PC-9 (cell line): ENCODE results near the gene PURB. TPM values are rescaled to one million over a fixed set of nuclear protein-coding genes. Genes with fewer than 3 reads are reported as not detected.
"Not testable (repeated sequence)": the region's sequence is repeated elsewhere in the genome, so short reads cannot be mapped to it uniquely, and the experiment has no call there.

Experiments used
- BruUV-seq: library from RNA; stranded (reverse); fragments of 400-500 nt; replicated peaks from 2 replicates; lab custom pipeline; 2021; lab: Mats Ljungman, UMichigan
- CTCF ChIA-PET: fragments of 300-600 bp; sonication (Branson Sonifier 250); formaldehyde crosslinking; loops from one replicate; lab custom pipeline; 2022; ENCODE audit warnings: antibody characterized with exemption; lab: Charles Lee
- POLR2A ChIA-PET: fragments of 300-600 bp; sonication (Branson Sonifier 250); formaldehyde crosslinking; loops from one replicate; lab custom pipeline; 2022; ENCODE audit warnings: antibody characterized with exemption; ENCODE audit not compliant: unreplicated experiment; lab: Charles Lee
- DNase-seq, 2 experiments: peaks; one replicate each; pipeline versions ENCODE4 v3.0.0 to v3.0.0-alpha.2; 2015 to 2022; ENCODE audit warnings: mixed read lengths in 1 of 2
- H2AFZ ChIP-seq: fragments of 200-600 bp; sonication (generic); 2 replicates; pipeline ENCODE4 v1.8.1; 2017; ENCODE audit warnings: antibody characterized with exemption
- H3F3A ChIP-seq: fragments of 200-600 bp; sonication (generic); 2 replicates; pipeline ENCODE4 v1.8.1; 2017; ENCODE audit warnings: antibody characterized with exemption, mild to moderate bottlenecking, low read depth; ENCODE audit not compliant: insufficient read depth
- H3K27ac ChIP-seq: fragments of 200-600 bp; sonication (generic); 2 replicates; pipeline ENCODE4 v1.6.1; 2016; ENCODE audit warnings: mixed run types
- H3K27me3 ChIP-seq: fragments of 200-600 bp; sonication (generic); 2 replicates; pipeline ENCODE4 v1.6.1; 2016; ENCODE audit warnings: low read depth, mixed run types; ENCODE audit not compliant: insufficient read depth
- H3K36me3 ChIP-seq: fragments of 200-600 bp; sonication (generic); 2 replicates; pipeline ENCODE4 v1.6.1; 2016; ENCODE audit warnings: low read depth, mixed run types
- H3K4me1 ChIP-seq: fragments of 200-600 bp; sonication (generic); replicated peaks from 2 replicates; pipeline ENCODE4 v1.6.1; 2016; ENCODE audit warnings: mixed run types; ENCODE audit not compliant: insufficient read depth
- H3K4me2 ChIP-seq: fragments of 200-600 bp; sonication (generic); 2 replicates; pipeline ENCODE4 v1.6.1; 2017; ENCODE audit warnings: mixed run types
- H3K4me3 ChIP-seq: fragments of 200-600 bp; sonication (generic); 2 replicates; pipeline ENCODE4 v1.6.1; 2016; ENCODE audit warnings: mixed run types
- H3K79me2 ChIP-seq: fragments of 200-600 bp; sonication (generic); 2 replicates; pipeline ENCODE4 v1.6.1; 2017; ENCODE audit warnings: low read depth, mixed run types
- H3K9me2 ChIP-seq: fragments of 200-600 bp; sonication (generic); 2 replicates; pipeline ENCODE4 v1.8.1; 2017; ENCODE audit warnings: mild to moderate bottlenecking; ENCODE audit not compliant: insufficient read depth
- H3K9me3 ChIP-seq: fragments of 200-600 bp; sonication (generic); 2 replicates; pipeline ENCODE4 v1.8.1; 2016; ENCODE audit warnings: low read depth; ENCODE audit not compliant: insufficient read depth
- H4K20me1 ChIP-seq: fragments of 200-600 bp; sonication (generic); 2 replicates; pipeline ENCODE4 v1.8.1; 2017; ENCODE audit not compliant: insufficient read depth
- EZH2 ChIP-seq: fragments of 200-600 bp; sonication (generic); IDR thresholded peaks from 2 replicates; pipeline ENCODE4 v1.8.0; 2017; ENCODE audit warnings: antibody characterized with exemption, low read depth
- intact Hi-C: fragments of 100-400 bp; cut with micrococcal nuclease; formaldehyde crosslinking; loops from one replicate; pipeline ENCODE4 v1.10.0; 2022; ENCODE audit not compliant: unreplicated experiment
- total RNA-seq: library from RNA; stranded (reverse); gene quantifications from 2 replicates; pipeline ENCODE4 v1.2.3, GENCODE V29; 2021
- TF ChIP-seq, protein P1 (sequence below): fragments of 200-600 bp; sonication (generic); conservative IDR thresholded peaks from 2 replicates; pipeline ENCODE4 v1.6.1; 2017; ENCODE audit warnings: mixed run types, antibody characterized with exemption, mild to moderate bottlenecking, moderate library complexity

PURB gene
- total RNA-seq, 1 experiment from 2014 or later = 38.2 TPM

DNA sequence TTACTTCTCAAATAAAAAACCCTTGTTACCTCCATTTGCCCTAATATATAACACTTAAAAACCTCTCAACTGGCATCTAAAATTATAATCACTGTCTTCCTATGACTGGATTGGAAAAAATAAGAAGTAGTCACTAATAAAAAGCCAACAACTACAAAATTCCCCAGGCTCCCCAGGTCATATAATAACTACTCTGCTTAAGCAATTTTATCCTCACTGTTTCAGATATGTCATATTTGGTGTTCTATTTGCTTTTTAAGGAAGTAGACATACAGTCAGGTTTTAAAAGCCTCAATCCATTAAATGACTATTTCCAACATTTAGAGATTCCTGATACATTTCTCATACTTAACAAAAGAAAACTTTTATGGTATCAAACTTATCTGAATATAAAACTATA, 39.9 kb downstream of the PURB start:
- POLR2A ChIA-PET = no interaction called here

DNA sequence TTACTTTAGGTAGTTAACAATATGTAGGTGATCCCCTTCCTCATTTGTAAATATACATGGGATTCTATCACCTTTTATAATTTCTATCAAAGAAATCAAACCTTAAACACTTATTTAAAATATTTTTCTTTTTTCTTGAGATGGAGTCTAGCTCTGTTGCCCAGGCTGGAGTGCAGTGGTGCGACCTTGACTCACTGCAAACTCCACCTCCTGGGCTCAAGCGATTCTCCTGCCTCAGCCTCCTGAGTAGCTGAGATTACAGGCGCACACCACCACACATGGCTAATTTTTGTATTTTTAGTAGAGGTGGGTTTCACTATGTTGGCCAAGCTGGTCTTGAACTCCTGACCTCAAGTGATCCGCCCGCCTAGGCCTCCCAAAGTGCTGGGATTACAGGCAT, 41.9 kb downstream of the PURB start:
- not testable (repeated sequence) for DNase-seq, H3K4me2 ChIP-seq, BruUV-seq, H3K27ac ChIP-seq, H2AFZ ChIP-seq, H3K27me3 ChIP-seq, H3K9me3 ChIP-seq, H3K4me3 ChIP-seq, H3K9me2 ChIP-seq
- intact Hi-C loops = loop anchor here (10.0 kb wide), 1 partner anchor 169 kb away; no protein-coding TSS in a partner anchor
- H3F3A ChIP-seq = peaks cover 11% of the 10 kb centered on the region
- ChIA-PET POLR2A (interaction anchor here (0.6 kb wide), 1 partner anchor 158 kb away, joined by 9 read pairs; no protein-coding TSS in a partner anchor), CTCF (interaction anchor here (0.6 to 1.8 kb wide), 6 partner anchors 179 to 1354 kb away, joined by 3 to 6 read pairs (median 3); no protein-coding TSS in a partner anchor)
- peaks cover 43% of the 10 kb centered on the region for H4K20me1 ChIP-seq
- peaks cover 35% of the 10 kb centered on the region for H3K36me3 ChIP-seq
- peaks cover 86% of the 10 kb centered on the region for H3K79me2 ChIP-seq
- peaks cover 21% of the 10 kb centered on the region for H3K4me1 ChIP-seq

More for the DNA sequence above, 39.9 kb downstream of the PURB start:
- Histone ChIP-seq H4K20me1 (peaks cover 38% of the 10 kb centered on the region), H3K9me2 (no peaks in the 10 kb centered on the region), H3K27me3 (no peaks in the 10 kb centered on the region), H3K27ac (no peak overlapping the region), H3K4me3 (peak overlapping the region; percentile 69; the same call in 1 of the 2 replicates), H2AFZ (no peak overlapping the region), H3K4me2 (peak overlapping the region; percentile 96), H3K4me1 (peaks cover 27% of the 10 kb centered on the region), H3K79me2 (peaks cover 79% of the 10 kb centered on the region), H3K9me3 (no peaks in the 10 kb centered on the region), H3K36me3 (peaks cover 26% of the 10 kb centered on the region), H3F3A (peaks cover 32% of the 10 kb centered on the region)
- BruUV-seq = no TSS peak
- CTCF ChIA-PET = interaction anchor here (0.6 to 1.8 kb wide), 2 partner anchors 258 to 291 kb away, joined by 3 to 6 read pairs; no protein-coding TSS in a partner anchor
- intact Hi-C loops = loop anchor here (5.0 to 10.0 kb wide), 2 partner anchors 98 to 171 kb away; partner anchors contain the start of gene ZMIZ2
- TF ChIP-seq EZH2 = no peak
- TF ChIP-seq, protein P1, sequence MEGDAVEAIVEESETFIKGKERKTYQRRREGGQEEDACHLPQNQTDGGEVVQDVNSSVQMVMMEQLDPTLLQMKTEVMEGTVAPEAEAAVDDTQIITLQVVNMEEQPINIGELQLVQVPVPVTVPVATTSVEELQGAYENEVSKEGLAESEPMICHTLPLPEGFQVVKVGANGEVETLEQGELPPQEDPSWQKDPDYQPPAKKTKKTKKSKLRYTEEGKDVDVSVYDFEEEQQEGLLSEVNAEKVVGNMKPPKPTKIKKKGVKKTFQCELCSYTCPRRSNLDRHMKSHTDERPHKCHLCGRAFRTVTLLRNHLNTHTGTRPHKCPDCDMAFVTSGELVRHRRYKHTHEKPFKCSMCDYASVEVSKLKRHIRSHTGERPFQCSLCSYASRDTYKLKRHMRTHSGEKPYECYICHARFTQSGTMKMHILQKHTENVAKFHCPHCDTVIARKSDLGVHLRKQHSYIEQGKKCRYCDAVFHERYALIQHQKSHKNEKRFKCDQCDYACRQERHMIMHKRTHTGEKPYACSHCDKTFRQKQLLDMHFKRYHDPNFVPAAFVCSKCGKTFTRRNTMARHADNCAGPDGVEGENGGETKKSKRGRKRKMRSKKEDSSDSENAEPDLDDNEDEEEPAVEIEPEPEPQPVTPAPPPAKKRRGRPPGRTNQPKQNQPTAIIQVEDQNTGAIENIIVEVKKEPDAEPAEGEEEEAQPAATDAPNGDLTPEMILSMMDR = no peak
- DNase-seq = no peak

DNA sequence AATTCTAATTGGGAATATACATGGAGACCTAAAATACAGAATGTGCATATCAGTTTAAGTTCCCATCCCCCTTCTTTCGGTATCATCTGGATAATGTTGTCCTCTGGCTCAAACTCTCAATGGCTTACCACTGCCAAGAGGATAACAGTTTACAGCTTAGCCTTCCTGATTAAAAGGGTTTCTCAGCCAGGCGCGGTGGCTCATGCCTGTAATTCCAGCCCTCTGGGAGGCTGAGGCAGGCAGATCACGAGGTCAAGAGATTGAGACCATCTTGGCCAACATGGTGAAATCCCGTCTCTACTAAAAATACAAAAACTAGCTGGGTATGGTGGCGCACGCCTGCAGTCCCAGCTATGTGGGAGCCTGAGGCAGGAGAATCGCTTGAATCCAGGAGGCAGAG, 42.7 kb downstream of the PURB start:
- Histone ChIP-seq H3K4me1 (peaks cover 21% of the 10 kb centered on the region), H3K36me3 (peaks cover 35% of the 10 kb centered on the region), H3K79me2 (peaks cover 92% of the 10 kb centered on the region), H4K20me1 (peaks cover 44% of the 10 kb centered on the region), H3F3A (peaks cover 11% of the 10 kb centered on the region)
- H3K27me3 ChIP-seq, H3K9me3 ChIP-seq, CTCF ChIA-PET, H3K4me2 ChIP-seq, H3K27ac ChIP-seq, H3K4me3 ChIP-seq, BruUV-seq, H3K9me2 ChIP-seq, H2AFZ ChIP-seq, DNase-seq: not testable (repeated sequence)
- intact Hi-C loops = loop anchor here (10.0 kb wide), 1 partner anchor 168 kb away; no protein-coding TSS in a partner anchor
- POLR2A ChIA-PET = interaction anchor here (0.6 kb wide), 1 partner anchor 159 kb away, joined by 9 read pairs; no protein-coding TSS in a partner anchor

DNA sequence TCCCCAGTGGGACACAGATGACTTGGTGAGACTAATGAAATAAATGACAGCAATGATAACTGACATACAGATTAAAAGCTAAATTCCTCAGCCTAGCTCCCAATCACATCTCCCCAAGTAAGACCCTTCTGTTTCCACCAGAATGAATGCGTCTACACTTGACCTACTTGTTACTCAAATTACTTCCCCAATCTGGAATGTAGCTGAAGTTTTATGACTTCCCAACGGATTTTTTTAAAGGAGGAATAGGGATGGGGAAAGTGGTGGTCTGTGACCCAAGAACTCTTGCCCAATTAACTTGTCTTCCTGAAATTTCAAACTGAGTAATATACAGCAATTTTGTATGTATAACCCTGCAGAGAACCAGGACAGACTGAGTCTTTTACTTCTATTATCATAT, 46.6 kb downstream of the PURB start:
- Histone ChIP-seq H3F3A (no peaks in the 10 kb centered on the region), H3K4me1 (no peaks in the 10 kb centered on the region), H3K4me2 (no peak overlapping the region), H3K27me3 (no peaks in the 10 kb centered on the region), H3K9me2 (no peaks in the 10 kb centered on the region), H2AFZ (no peak overlapping the region), H3K27ac (no peak overlapping the region), H3K9me3 (no peaks in the 10 kb centered on the region), H3K79me2 (peaks cover 77% of the 10 kb centered on the region), H4K20me1 (peaks cover 10% of the 10 kb centered on the region), H3K4me3 (no peak overlapping the region), H3K36me3 (peaks cover 44% of the 10 kb centered on the region)
- ChIA-PET CTCF (interaction anchor here (0.6 kb wide), 1 partner anchor 281 kb away, joined by 4 read pairs; no protein-coding TSS in a partner anchor), POLR2A (interaction anchor here (0.7 kb wide), 1 partner anchor 338 kb away, joined by 5 read pairs; no protein-coding TSS in a partner anchor)
- intact Hi-C loops = no loop called here
- no TSS peak for BruUV-seq
- no peak for TF ChIP-seq EZH2
- TF ChIP-seq, protein P1 = no peak
- DNase-seq = no peak
